ENCODE data around the gene GPR89B.
"Not testable (repeated sequence)": the region's sequence is repeated elsewhere in the genome, so short reads cannot be mapped to it uniquely, and the experiment has no call there.

GPR89B gene

DNA sequence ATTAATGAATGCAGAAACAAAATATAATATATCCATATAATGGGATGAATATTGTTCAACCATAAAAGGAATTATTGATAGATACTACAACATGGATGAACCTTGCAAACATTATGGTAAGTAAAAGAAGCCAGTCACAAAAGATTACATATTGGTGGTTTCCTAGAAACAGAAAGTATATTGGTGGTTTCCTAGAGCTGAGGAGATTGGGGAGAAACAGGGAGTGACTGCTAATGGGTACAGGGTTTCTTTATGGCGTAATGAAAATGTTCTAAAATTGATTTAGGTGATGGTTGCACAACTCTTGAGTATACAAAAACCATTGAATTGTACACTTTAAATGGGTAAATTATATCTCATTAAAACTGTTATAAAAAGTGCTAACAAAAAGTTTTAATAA, 14.3 kb downstream of the GPR89B start:
- not testable (repeated sequence) for DNase-seq

DNA sequence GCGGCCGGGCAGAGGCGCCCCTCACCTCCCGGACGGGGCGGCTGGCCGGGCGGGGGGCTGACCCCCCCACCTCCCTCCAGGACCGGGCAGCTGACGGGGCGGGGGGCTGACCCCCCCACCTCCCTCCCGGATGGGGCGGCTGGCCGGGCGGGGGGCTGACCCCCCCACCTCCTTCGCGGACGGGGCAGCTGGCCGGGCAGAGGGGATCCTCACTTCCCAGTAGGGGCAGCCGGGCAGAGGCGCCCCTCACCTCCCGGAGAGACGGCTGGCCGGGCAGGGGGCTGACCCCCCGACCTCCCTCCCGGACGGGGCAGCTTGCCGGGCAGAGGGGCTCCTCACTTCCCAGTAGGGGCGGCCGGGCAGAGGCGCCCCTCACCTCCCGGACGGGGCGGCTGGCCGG, 21.3 kb downstream of the GPR89B start:
- DNase-seq = not testable (repeated sequence)

DNA sequence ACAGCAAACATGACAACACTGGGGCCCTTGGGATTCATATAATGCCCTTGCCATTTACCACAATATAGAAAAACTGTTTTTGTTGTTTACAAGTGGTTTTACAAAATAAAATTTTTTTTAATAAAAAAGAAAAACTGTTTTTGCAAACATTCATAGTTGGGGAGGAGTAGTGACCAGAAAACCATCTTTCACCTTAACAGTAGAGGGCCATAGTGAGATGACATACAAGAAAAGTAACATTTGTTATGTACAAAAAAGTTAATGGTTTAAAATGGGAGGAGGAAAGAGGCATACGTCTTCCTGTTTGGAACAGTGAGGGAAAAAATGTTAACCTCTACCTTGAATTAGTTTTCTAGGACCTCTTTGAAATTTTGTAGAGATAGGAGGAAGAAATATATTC, 30.7 kb downstream of the GPR89B start:
- not testable (repeated sequence) for DNase-seq

DNA sequence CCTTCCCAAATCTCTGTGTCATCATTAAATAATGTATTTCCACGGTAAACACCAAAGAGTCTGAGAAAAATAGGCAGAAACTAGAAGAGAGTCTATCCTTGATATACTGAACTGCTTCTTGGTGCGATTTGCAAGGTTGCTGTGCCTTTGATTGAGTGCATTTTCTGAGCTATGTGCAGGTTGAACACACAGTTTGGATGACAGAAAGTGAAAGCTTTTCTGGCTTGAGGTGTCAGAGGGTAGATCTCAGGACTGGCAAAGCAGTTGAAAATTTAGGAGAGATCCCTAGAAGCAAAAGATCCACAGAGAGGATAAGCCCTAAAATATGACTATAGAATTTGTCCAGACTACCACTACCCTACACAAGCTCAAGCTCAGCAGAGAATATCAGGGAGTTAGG, 31.5 kb downstream of the GPR89B start:
- not testable (repeated sequence) for DNase-seq

DNA sequence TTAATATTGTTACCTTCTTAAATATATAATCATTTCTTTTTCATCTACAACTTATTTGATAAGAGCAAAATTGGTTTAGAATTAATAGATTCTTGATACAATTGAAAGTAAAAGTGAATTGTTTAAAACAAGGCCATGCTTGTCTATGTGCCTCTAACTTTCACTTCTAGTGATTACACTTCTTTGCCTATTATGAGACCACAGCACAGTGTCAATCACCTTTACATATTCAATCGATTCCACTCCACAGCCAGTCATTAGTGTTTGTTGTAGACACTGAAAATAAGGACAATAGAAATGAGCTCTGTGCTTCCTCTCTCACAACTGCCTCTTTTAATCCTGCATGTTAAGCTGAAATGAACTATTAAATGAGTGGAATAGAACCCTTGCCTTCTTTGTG, 36.4 kb downstream of the GPR89B start:
- DNase-seq = not testable (repeated sequence)

DNA sequence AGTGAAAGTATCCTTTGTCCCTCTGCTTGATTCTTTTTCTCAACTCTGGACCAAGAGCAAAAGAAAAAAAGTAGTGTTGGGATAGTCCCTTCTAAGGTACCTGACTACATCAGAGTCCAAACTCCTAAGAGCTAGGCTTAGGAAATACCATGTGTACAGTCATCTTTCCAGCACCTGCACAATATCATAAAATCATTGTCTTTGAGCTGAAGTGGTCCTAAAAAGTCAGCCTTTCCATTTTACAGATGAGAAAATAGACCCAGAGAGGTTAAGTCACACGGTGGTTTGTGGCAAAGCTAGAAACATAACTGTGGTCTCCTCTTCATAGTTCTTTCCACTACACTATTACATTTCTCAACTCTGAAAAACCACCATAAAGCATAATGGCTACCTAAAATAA, 38.4 kb downstream of the GPR89B start:
- not testable (repeated sequence) for DNase-seq

DNA sequence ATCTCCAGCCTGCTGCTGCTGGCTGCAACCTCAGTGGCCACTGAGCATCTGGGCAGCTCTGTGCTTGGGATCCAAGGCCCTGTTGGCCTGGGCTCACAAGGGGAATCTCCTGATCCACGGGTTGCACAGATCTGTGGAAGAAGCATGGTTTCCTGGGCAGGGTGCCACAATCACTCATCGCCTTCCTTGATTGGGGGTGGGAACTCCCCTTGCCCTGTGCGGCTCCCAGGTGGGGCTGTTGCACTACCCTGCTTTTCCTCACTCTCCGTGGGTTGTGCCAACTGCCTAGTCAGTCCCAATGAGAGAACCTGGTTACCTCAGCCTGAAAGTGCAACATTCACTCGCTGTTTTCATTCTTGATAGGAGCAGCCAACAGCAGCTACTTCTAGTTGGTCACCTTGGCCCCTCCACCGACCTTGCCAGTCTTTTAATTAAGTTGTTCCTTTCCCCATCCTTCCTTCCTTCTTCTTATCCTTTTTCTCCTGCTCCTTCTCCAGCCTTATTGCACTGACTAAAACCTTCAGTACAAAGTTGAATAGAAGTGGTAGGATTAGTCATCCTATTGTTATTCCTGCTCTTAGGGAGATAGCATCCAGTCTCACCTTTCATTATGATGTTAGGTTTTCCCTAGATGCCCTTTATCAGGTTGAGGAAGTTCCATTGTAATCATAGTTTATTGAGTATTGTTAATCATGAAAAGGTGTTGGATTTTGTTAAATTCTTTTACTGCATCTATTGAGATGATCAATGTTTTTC, 50.9 kb downstream of the GPR89B start:
- not testable (repeated sequence) for DNase-seq

DNA sequence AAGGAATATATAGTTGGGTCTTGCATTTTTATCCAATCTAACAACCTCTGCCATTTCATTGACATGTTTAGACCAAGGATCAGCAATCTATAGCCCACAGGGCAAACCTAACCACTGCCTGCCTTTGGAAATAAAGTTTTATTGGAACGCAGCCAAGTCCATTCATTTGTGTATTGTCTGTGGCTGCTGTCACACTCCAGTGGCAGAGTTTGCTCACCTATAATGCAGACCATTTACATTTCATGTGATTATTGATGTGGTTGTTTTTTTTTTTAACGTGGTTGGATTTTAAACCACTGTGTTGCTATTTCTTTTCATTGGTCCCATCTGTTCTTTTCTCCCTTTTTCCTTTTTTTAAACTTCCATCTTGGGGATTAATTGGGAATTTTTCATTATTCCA, 57.2 kb downstream of the GPR89B start:
- not testable (repeated sequence) for DNase-seq

DNA sequence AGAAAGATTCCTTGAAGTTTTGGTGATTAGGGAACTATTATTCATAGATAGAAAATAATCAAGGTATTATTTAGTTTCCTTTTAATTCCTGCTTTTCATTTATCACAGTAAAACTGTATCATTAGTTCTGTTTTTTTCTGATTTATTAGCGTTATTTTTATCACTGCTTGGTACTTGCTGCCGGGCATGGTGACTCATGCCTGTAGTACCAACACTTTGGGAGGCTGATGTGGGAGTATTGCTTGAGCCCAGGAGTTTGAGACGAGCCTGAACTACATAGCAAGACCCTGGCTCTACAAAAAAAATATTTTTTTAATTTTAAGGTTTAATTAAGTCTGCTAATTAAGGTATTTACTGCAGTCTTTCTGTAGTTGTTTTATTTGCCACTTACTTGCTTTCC, 59.7 kb downstream of the GPR89B start:
- DNase-seq = not testable (repeated sequence)

DNA sequence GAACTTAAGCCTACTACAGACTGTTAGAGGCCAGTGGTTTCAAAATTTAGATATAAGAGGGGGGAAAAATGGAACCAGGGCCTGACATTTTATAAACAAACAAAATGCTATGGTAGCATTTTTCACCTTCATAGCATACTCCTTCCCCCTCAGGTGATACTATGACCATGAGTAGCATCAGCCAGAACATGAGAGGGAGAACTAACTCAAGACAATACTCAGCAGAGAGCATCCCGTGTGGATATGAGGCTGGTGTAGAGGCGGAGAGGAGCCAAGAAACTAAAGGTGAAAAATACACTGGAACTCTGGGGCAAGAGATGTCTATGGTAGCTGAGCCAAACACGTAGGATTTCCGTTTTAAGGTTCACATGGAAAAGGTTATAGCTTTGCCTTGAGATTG, 64.7 kb downstream of the GPR89B start:
- not testable (repeated sequence) for DNase-seq

DNA sequence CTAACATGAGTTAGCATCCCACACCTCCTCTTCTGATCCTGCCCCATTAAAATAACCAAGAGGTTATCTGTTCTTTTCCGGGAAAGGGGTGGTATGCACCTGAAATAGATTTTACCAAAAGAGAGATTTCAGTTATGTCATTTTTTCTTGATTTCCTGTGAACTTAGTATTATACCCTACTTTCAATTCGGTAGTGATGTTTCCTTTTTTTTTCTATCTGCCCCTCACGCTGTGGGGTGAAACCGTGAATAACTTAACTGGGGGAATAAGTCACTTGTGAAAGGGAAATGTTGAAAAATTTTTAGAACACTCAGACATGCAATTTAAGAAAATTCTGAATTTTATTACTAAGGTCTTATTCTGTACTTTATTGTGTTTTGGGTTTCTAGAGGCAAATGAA, 65.2 kb downstream of the GPR89B start:
- not testable (repeated sequence) for DNase-seq

DNA sequence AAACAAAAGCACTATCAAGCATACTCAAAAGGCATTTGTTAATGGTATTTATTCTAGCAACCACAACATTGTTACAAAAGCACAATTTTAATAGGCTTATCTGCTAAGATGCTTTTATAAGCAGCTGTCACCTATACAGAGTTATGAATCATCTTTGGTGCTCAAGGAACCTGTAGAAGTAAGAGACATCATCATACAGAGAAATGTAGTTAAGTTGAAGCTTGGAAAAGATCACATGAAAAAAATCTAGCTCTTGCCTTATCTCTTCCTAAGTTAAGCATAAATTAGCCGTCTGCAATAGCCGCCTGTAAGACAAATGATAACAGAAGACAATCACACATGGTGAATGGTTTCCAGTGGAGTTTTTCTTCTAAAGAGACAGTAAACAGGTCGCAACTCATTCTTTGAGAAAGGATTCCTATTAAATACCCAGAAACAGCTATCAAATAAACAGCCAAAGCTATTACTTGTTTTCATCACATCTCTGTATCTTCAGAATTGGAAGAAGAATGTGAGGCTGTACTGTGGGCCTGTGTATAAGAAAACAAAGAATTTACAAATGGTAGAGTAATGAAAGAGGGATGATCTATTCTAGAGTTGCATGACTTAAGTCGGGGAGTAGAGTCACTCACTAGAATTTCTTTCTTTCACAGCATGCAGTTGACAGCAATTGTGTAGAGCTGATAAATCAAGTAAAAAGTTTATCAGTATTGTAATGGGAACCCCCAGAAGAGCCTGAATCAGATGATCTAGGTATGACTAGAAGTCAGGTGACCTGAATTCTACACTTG, 65.8 kb downstream of the GPR89B start:
- DNase-seq = not testable (repeated sequence)

DNA sequence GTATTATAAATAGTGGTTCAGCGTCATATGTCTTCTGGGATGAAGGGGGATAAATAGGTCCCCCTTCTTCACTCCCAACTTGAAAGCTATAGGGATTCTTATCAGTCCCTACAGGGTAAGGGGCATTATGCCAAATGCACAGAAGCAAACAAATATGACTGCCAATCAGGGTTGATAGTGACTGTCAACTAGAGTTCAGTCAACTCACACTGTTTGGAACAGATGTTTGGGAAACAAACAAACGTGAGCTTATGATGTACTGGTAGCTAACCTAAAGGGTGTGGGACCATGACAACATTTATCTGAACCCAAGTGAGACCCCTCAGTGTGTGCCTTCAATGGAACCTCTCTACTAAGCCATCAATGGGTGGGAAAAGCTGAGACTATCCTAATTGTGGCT, 67.9 kb downstream of the GPR89B start:
- not testable (repeated sequence) for DNase-seq

DNA sequence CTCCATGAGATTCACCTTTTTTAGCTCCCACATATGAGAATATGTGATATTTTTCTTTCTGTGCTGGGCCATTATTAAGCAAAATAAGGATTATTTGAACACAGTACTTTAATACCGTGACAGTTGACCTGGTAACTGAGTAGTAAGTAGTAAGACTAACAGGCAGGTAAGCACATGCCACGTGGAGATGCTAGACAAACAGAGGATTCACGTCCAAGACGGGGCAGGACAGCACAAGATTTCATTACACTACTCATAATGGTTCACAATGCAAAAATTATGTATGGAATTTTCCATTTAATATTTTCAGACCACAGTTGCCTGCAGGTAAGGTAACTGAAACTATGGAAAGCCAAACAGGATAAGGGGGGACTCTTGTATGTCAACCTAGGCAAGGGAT, 79.5 kb downstream of the GPR89B start:
- not testable (repeated sequence) for DNase-seq

DNA sequence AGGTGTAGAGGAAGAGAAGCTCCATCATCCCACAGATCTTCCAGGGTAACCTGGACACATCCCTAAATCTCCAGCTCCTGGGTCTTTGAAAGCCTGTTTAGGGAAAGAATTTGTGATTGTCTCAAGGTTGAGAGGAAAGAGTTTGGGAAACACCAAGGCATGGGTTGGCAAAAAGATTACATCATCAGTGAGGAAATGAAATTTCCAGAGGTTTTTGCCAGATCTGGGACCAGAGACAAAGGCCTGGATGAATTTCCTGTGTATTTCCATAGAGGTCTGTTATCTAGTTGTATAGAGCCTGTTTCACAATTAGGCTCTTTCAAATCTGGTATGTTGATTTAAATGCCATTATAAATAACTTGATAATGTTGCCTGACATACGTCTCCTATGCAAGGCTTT, 82.3 kb downstream of the GPR89B start:
- DNase-seq = no peak

DNA sequence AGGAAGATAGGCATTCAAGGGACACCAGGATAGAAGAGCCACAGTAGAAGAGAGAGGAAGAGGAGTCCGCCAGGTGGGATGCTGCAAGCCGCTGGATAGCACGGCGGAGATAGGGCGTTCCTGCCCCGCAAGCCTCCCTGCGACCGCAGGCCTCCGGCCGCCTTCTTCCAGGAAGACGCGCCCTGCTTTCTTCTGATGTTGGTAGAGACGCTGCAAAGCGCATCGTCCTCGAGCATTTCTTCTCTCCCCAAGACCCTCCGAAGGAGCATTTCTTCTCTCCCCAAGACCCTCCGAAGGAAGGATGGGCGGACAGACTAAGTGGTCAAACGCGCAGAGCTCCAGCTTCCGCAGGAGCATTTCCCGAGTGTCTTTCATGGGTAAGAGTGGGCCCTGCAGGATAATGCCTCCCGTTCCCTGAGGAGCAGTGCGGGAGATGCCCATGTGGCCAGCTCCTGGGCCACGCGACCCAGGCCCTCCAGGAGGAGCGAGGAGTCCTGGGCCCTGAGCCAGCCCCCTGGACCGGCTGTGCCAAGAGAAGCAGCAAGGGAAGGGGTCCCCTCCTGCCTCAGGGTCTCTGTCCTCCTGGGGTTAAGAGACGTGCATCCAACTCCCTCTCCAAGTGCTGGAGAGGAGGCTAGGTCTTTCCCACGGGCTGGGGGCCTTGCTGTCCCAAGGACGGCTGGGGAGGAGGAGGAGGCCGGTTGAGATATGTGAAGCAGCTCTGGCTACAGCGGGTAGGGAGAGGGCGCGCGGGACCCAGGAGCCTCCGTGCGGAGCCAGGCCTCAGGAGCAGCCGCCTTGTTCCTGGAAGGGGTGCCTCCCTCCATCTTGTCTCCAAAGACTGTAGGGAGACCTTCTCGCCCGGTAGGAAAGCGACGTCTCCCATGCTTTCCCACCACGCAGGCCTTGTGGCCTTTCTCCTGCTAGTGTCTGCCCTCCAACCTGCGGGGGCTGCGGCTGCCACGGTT, 85.2 kb downstream of the GPR89B start:
- not testable (repeated sequence) for DNase-seq

DNA sequence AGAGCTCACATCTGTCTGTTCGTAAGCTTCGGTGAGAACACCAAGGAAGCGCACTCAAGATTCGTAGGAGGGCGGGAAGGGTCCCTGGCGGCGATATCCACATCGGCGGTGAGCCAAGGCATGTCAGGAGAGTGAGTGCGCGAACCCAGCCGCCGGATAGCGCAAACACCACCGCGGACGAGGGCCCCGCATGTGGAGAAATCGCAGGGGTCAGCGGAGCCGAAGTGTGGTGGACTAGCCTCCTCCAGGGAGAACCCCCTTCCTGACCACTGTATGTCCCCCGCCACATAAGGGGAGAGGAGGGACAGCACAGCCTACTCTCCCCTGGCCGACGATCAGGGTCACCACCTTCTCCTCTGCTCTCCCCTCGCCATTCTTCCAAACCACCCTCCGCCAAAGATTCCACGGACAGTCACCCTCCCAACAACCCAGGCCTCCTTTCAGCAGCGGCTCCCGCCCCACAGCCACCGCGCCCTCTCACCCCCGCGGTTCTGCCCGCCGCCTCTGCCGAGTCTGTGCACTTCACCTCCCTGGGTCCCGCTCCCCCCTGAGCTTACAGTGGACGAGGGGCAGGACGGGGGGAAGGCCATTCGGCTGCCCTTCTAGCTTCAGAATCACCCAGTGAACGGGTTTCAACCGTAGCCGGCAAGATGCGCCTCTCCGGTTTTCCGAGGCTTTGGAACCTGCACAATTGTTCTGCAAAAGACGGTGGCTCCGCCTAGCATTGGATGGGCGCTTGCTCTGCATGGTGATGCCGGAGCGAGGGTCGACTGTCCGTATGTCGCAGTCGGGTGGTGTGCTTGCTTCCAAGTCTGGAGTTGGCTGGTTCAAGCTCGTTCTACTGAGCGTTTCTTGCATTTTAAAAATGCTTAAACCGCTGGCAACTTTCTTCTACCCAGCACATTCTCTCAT, 86.3 kb downstream of the GPR89B start:
- not testable (repeated sequence) for DNase-seq

DNA sequence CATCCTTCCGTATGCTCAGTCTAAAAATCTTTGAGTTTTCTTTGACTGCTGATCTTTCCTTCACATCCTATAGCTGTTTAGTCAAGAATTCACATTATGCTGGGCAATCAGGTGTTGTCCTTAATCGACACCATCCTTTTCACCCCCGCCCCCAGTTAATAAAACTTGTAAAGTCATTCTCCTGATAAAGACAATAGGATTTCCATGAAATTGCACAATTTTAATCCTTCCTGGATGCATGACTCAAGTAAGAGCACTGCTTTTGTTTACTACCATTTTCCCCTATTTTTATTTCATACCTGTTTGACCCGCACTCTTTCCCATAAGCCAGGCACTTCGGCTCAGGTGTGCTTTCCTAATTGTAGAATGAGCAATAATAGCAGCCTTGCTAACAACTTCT, 96.7 kb downstream of the GPR89B start:
- DNase-seq = not testable (repeated sequence)

DNA sequence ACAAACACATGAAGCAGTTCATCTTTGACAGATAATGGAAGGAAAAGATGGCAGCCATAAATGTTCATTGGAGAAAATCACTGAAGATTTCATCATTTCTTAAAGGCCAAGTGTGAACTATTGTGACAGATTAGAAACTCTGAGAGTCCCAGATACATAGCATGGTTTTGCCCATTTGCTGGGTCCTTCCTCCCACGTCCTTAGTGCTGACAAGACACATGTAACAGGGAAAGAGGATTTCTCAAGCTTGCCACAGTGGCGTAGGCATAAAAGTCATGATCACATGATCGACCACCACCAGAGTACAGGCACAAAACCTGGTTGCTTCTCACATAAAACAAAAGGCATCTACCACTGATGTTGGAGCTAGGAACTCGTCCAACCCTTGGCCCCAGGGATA, 98.8 kb downstream of the GPR89B start:
- not testable (repeated sequence) for DNase-seq

DNA sequence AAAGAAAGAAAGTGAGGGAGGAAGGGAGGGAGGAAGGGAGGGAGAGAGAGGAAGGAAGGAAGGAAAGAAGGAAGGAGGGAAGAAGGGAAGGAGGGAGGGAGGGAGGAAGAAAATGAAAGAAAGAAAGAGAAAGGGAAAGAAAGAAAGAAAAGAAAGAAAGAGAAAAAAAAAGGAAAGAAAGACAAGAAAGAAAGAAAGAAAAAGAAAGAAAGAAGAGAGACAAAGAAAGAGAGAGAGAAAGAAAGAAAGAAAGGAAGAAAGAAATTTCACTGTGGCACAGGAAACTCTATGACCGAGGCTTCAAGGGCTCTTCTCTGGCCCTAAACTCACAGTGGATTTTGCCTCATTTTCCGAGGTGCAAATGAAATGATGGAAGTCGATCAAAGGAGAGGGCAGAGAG, 104.0 kb downstream of the GPR89B start:
- not testable (repeated sequence) for DNase-seq

DNA sequence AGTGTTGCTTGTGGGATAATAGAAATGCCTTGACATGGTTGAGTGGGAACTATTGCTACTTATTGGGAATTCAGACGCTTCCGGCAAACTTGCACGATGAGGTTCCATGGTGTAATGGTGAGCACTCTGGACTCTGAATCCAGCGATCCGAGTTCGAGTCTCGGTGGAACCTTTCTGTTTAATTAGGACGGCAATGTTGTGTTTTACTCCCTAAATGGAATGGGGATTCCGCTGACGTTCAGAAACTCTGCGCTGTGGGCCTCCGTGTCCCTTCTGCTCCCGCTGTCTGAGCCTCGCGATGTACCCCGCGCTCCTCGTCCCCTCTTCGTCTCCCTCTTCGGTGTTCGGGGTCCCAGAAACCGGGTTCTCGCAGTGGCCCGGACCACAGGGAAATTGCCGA, 104.5 kb downstream of the GPR89B start:
- DNase-seq = not testable (repeated sequence)

DNA sequence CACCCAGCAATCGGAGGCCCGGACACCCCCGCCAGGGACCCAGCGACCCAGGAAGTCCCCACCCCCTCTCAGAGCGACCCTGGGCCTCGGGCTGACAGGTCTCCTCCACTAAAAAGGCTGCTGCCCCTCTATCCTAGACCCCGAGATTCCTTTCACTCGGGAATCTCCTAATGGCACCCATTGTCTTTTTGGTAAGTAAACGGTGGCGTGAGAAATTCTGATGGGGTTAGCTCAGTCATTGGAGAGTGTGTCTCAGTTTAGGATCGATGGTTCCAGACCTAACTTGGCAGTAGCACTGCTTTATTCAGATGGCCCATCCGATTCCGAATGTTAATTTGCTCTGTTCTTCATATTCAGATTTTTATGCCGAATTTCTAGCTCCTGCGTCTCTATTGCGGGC, 104.9 kb downstream of the GPR89B start:
- not testable (repeated sequence) for DNase-seq
